GM21367 (cell line): ENCODE data around the gene PTPN22.

Experiments used
- ATAC-seq: cut with Tn5 transposase; IDR thresholded peaks from one replicate; pipeline ENCODE4 v1.9.1; 2021; ENCODE audit not compliant: unreplicated experiment

Gene PTPN22

GRCh38 chr1:113804421-113805255, 66.9 kb downstream of the PTPN22 start:
- ATAC-seq: no peak

GRCh38 chr1:113802367-113803007, 69.0 kb downstream of the PTPN22 start:
- ATAC-seq: no peak

GRCh38 chr1:113800487-113800886, 71.0 kb downstream of the PTPN22 start:
- no peak for ATAC-seq

- no peak for ATAC-seq
Measured at GRCh38 chr1:113797472-113797871, 74.0 kb downstream of the PTPN22 start.

GRCh38 chr1:113793878-113794834, 77.4 kb downstream of the PTPN22 start:
- no peak for ATAC-seq

- ATAC-seq: no peak
Measured at GRCh38 chr1:113792986-113793385, 78.5 kb downstream of the PTPN22 start.

GRCh38 chr1:113792471-113792870, 79.0 kb downstream of the PTPN22 start:
- ATAC-seq: peak; percentile 61

- no peak for ATAC-seq
Measured at GRCh38 chr1:113788802-113789201, 82.7 kb downstream of the PTPN22 start.

- no peak for ATAC-seq
Measured at GRCh38 chr1:113787663-113788062, 83.8 kb downstream of the PTPN22 start.

- ATAC-seq: no peak
Measured at GRCh38 chr1:113786069-113786468, 85.4 kb downstream of the PTPN22 start.

GRCh38 chr1:113784104-113784779, 87.3 kb downstream of the PTPN22 start:
- ATAC-seq: peak; percentile 57

- peak; percentile 72 for ATAC-seq
Measured at GRCh38 chr1:113783254-113784103, 88.0 kb downstream of the PTPN22 start.

GRCh38 chr1:113782406-113782805, 89.1 kb downstream of the PTPN22 start:
- no peak for ATAC-seq

GRCh38 chr1:113780374-113781146, 91.0 kb downstream of the PTPN22 start:
- peak; percentile 44 for ATAC-seq

- no peak for ATAC-seq
Measured at GRCh38 chr1:113779542-113779941, 92.0 kb downstream of the PTPN22 start.

- ATAC-seq: no peak
Measured at GRCh38 chr1:113777561-113777960, 94.0 kb downstream of the PTPN22 start.

- ATAC-seq: no peak
Measured at GRCh38 chr1:113770031-113770430, 101.5 kb downstream of the PTPN22 start.

- ATAC-seq: no peak
Measured at GRCh38 chr1:113769601-113769970, 101.9 kb downstream of the PTPN22 start.
